ENCODE results near the gene DCDC2C.

Gene DCDC2C

GRCh38 chr2:3805201-3805939 is 102.0 kb downstream of the DCDC2C start:
- TF ChIP-seq REST (IDR thresholded peaks at IDR 0.05; ENCODE audit: insufficient read depth in 1 of 2, low read depth in 2 of 2, low read length in 2 of 2): no peak
- no peak for TF ChIP-seq FOXP2 (optimal IDR thresholded peaks at IDR 0.05; ENCODE audit: borderline replicate concordance, extremely low read depth, extremely low read length, insufficient read depth)
- TF ChIP-seq POLR2AphosphoS5 (IDR thresholded peaks at IDR 0.05; ENCODE audit: low read depth, low read length): no peak
- no peak for TF ChIP-seq SIN3A (IDR thresholded peaks at IDR 0.05; ENCODE audit: borderline replicate concordance, insufficient read depth, low read length)
- TF ChIP-seq TAF1 (IDR thresholded peaks at IDR 0.05; ENCODE audit: borderline replicate concordance, insufficient read depth, low read length): no peak

GRCh38 chr2:3806168-3806567 is 102.8 kb downstream of the DCDC2C start:
- TF ChIP-seq POLR2AphosphoS5 (IDR thresholded peaks at IDR 0.05; ENCODE audit: low read depth, low read length): no peak
- no peak for TF ChIP-seq REST (IDR thresholded peaks at IDR 0.05; ENCODE audit: insufficient read depth in 1 of 2, low read depth in 2 of 2, low read length in 2 of 2)
- TF ChIP-seq FOXP2 (optimal IDR thresholded peaks at IDR 0.05; ENCODE audit: borderline replicate concordance, extremely low read depth, extremely low read length, insufficient read depth): no peak
- TF ChIP-seq TAF1 (IDR thresholded peaks at IDR 0.05; ENCODE audit: borderline replicate concordance, insufficient read depth, low read length): no peak

GRCh38 chr2:3806730-3807129 is 103.4 kb downstream of the DCDC2C start:
- TF ChIP-seq REST (IDR thresholded peaks at IDR 0.05; ENCODE audit: insufficient read depth in 1 of 2, low read depth in 2 of 2, low read length in 2 of 2) (no peak), TAF1 (IDR thresholded peaks at IDR 0.05; ENCODE audit: borderline replicate concordance, insufficient read depth, low read length) (no peak), SIN3A (IDR thresholded peaks at IDR 0.05; ENCODE audit: borderline replicate concordance, insufficient read depth, low read length) (no peak), POLR2AphosphoS5 (IDR thresholded peaks at IDR 0.05; ENCODE audit: low read depth, low read length) (no peak), FOXP2 (optimal IDR thresholded peaks at IDR 0.05; ENCODE audit: borderline replicate concordance, extremely low read depth, extremely low read length, insufficient read depth) (no peak)

GRCh38 chr2:3807853-3808252 is 104.5 kb downstream of the DCDC2C start:
- TF ChIP-seq FOXP2 (optimal IDR thresholded peaks at IDR 0.05; ENCODE audit: borderline replicate concordance, extremely low read depth, extremely low read length, insufficient read depth): no peak
- no peak for TF ChIP-seq POLR2AphosphoS5 (IDR thresholded peaks at IDR 0.05; ENCODE audit: low read depth, low read length)
- no peak for TF ChIP-seq TAF1 (IDR thresholded peaks at IDR 0.05; ENCODE audit: borderline replicate concordance, insufficient read depth, low read length)
- TF ChIP-seq SIN3A (IDR thresholded peaks at IDR 0.05; ENCODE audit: borderline replicate concordance, insufficient read depth, low read length): no peak
- TF ChIP-seq REST (IDR thresholded peaks at IDR 0.05; ENCODE audit: insufficient read depth in 1 of 2, low read depth in 2 of 2, low read length in 2 of 2): no peak

All from PFSK-1 (cell line).